GM21360 (cell line): ENCODE results near the gene MAP3K5.
A peak's percentile ranks its signal among the peaks of the same experiment; 100 is the strongest.
"Not testable (repeated sequence)": the region's sequence is repeated elsewhere in the genome, so short reads cannot be mapped to it uniquely, and the experiment has no call there.

ENCODE experiments used
- ATAC-seq: cut with Tn5 transposase; IDR thresholded peaks from one replicate; pipeline ENCODE4 v1.9.1; 2021; ENCODE audit warnings: mild to moderate bottlenecking, moderate library complexity; ENCODE audit not compliant: unreplicated experiment

The MAP3K5 gene

DNA sequence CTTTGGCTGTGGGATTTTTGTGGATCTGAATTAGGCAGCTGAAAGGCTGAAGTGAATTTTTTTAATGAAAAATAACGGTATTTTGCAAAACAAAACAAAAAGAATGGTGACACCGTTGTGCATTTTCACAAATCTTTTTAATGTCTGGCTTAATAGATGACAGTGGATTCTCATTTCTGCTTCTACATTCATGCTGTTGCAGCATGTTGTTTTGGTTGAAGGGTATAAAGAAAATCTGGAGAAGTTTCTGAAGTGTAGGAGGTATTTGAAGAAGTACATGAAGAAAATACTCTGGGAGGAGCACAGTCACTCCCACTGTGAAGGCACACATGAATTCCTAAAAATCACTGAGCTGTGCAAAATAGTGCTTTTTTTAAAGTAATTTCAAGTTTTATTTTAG, 3.1 kb upstream of the MAP3K5 start:
- no peak for ATAC-seq

DNA sequence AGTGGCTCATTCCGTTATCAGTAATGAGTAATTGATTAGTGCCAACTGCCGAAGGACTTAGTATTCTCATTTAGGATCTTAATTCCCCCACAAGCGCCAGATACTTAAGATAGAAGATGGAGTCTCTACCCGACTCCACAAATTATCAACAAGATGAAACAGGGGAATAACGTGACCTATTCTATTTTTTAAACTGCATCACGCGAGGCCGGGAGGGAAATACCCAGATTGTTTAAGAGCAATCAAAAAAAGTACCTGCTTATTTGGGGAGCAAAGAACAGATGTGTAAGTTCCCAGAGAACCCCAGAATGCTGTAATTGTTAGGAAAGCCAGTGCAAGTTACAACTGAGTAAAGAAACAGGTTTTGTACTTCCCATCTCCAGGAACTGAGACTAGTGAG, 1.1 kb upstream of the MAP3K5 start:
- ATAC-seq: no peak

DNA sequence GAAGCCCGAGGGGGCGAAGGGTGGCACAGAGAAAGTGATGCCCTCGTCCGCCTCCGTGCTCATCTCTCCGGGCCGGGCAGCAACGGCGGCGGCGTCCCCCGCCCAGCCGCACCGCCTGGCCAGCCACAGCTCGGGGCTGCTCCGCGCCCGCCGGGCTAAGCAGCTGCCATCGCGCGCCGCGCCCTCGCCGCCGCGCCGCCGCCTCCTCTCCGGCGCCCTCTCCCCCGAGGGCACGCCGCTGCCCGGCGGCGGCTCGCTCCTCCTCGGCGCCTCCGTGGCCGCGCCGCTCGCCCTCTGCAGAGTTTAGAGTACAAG, 225 bp downstream of the MAP3K5 start:
- no peak for ATAC-seq

DNA sequence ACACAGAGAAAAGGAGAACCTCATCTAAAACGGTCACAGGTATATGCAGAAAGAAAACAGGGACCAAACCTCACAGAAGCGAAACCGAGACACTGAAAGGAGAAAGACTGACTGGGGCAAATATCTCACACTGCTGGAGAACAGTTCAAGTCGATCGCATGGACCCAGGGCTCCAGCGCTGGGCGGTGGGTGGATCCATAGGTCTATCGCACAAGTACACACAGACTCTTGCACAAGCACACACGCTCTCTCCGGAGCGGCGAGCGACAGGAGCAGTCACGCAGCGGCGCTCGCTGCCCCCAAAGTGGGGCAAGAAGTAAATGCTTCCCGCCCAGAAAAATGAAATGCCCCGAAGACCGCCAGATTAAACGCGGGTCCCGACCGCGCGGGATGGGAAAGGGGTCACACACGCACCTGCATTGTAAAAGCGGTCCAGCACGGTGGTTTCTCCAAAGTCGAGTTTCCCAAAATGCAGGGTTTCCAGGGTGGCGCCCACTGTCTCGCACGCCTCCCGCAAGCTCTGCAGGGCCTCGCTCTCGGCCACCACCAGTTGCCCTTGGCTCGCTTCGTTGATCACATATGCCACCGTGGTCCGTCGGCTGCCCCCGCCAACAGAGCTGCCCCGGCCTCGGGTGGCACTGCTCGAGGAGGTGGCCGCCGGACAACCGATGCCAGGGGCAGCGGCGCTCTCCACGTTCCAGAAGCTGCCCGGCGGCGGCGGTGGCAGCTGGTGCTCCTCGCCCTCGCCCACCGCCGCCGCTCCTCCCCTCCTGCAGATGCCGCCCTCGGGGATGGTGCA, 782 bp downstream of the MAP3K5 start:
- peak; percentile 35 for ATAC-seq

DNA sequence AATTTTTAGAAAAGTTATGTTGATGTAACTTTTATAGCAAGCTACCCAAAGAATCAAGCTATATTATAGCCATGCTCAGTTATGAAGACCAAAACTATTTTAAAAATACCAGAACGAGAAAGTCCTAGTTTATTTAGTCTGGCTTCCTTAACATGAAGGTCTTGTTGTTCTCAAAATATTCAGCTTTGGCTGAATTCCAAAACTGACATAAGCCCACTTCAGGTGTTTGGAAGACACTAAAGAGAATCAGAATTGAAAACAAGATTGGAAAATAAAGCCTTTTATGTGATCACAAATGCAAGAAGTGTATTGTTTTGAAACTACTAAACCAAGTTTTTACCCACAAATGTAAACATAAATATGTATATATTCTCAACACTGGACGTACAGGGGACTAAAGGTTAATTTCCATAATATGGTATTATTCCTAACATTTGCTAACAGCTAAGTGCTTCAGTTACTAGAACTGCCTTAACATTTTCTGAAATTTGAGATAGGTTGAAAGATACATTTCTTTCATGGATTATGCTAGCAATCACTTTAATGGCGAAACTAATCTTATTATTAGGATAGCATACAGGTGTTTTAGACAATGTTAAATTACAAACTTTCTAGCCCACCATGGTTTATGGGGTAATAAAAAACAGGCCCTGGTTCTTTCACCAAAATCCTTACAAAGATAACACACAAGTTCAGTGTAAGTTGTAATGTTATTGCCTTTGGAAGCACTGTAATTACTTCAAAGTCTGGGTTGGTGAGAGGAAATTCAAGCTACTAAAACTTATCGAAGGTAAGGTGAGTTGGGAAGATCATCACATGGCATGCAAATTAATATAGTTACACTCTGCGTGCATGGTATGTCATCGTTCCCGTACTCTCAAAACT, 1.6 kb downstream of the MAP3K5 start:
- ATAC-seq: no peak

GRCh38 chr6:136789440-136789839, 2.8 kb downstream of the MAP3K5 start:
- not testable (repeated sequence) for ATAC-seq

DNA sequence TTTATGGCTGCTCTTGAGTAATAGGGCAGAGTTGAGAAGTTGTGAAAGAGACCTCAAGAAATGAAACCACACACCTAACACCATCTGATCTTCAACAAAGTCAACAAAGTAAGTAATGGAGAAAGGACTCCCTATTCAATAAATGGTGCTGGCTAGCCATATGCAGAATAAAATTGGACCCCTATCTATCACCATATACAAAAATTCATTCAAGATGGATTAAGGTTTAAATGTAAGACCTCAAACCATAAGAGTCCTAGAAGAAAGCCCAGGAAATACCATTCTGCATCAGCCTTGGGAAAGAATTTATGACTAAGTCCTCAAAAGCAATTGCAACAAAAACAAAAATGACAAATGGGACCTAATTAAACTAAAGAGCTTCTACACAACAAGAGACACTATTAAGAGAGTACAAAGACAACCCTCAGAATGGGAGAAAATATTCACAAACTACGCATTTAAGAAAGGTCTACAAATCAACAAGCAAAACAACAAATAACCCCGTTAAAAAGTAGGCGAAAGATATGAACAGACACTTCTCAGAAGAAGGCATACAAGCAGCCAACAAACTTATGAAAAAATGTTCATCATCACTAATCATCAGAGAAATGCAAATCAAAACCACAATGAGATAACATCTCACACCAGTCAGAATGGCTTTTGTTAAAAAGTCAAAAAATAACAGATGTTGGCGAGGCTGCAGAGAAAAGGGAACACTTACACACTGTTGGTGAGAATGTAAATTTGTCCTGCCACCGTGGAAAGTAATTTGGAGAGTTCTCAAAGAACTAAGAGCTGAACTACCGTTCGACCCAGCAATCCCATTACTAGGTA, 4.0 kb downstream of the MAP3K5 start:
- no peak for ATAC-seq

- ATAC-seq: no peak
Observed at GRCh38 chr6:136787726-136788068, 4.6 kb downstream of the MAP3K5 start.

DNA sequence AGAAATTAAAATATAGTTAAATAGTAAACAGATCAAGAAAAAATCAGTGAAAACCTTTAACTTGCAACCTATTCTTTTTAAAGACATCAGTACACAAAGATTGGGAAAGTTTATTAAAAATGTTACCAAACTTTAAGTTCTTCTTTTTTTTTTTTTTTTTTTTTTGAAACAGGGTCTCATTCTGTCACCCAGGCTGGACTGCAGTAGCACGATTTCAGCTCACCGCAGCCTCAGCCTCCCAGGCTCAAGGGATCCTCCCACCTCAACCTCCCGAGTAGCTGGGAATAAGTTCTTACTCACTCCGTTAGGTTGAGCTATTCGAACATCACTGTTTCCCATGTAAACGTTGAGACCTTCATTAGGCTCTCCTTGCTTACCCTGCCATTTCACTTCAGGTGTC, 5.6 kb downstream of the MAP3K5 start:
- ATAC-seq: no peak

DNA sequence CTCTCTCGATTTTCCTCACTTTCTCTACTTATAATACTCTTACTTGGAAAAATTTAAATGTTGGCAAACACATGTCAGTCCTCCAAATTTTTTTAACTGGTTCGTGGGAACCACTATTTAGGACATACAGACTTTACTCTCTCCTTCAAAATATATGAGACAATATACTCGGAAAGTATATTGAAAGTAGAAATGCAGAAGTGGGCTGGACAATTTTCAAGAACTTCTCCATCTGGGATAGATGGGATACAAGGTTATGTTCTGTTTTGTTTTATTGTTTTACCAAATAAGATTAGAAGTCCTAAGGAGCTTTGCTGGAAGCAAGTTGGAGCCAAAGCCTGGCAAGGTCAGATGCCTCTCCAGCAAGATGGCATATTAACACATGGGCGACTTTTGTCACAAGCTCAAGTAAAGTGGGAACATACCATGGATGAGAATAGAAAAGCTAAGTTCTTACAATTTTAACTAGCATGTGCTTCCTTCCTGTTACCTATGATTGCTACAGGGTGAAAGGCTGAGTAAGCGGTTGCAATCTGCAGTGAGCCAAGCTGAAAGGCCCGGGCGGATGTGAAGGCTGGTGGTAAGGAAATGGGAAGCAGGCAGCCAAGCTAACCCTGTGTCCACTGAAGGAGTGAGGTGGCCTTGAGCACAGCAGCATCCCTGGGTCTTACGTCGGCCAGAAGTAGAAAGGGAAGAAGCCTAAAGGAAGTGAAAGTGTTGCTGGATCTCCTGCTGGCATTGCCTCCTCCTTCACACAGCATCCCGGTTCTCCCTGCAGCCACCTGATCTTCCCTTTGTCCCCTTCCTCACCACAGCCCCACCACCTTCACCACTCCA, 7.1 kb downstream of the MAP3K5 start:
- ATAC-seq: no peak

DNA sequence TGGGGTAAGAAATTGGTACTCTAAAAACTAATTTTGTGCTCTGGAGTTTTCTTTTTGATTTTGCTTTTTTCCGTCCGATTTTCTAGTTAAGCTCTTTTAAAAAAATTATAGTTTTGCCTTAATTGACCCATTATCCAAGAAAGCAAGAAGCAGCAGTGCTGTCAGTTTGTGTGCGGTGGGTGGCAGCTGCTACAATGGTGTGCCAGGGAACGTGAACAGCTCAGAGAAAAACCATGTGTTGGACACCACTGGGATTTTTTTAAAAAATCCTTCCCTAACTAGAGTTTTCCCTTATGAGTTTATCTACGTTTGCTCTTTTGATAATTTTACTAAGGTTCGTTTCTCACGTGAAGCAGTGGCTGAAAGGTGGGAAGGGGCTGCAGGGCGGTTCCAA, 8.0 kb downstream of the MAP3K5 start:
- ATAC-seq: no peak

GRCh38 chr6:136783495-136784270, 8.6 kb downstream of the MAP3K5 start:
- peak; percentile 65 for ATAC-seq

GRCh38 chr6:136783021-136783420, 9.3 kb downstream of the MAP3K5 start:
- ATAC-seq: no peak

GRCh38 chr6:136782021-136782770, 10.1 kb downstream of the MAP3K5 start:
- ATAC-seq: no peak

DNA sequence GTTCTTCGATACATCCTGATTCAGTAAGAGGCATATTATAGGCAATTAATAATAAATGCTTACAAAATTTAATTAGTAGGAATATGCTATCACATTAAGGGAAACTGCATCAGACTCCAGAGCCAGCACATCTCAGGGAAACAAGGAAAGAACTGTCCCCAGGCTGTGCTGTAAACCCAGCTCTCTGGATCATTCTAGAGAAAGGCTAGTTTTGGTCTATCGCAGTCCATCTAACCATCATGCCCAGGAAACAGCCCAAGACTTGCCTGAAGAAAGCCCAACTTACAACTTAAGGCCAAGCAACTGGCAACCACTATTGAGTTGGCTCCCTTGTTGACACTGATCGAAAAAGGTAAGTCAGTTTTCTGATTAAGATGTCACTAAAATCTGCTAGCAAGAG, 11.3 kb downstream of the MAP3K5 start:
- no peak for ATAC-seq

- no peak for ATAC-seq
Observed at GRCh38 chr6:136779682-136780081, 12.6 kb downstream of the MAP3K5 start.

DNA sequence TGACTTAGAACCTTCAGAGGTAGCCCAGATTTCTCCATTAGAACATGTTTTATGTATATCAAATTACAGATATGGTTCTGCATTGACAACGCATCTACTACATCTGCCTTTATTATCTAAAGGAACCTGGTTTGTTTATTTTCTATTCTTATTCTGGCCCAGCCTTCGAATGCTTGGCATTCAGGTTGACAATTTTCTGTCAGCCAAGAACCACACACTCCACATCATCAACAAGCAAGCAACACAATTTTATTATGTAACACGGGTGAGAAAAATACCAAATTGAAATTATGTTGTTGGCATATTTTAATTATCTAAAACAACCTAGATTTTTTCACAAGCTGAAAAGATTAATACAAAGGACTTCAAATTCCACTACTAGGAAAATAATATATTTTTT, 14.6 kb downstream of the MAP3K5 start:
- no peak for ATAC-seq

GRCh38 chr6:136775548-136775947, 16.7 kb downstream of the MAP3K5 start:
- ATAC-seq: no peak

DNA sequence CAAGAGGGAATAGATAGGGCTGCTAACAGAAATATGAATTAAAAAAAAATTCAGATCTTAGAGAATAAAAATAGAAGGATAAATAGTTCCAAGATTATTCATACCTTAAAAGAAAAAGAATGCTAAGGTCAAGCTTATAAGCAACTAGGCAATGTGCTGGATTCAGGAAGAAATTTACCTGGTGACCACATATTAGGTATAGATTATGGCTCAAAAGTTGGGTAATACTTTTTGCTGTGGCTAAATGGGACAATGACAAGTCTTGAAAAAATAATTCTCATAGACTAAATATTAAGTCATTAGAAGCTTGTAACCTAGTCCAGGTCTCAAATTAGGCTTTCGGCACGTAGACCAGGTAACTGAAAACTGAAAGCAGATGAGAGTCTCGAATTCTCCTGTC, 17.2 kb downstream of the MAP3K5 start:
- ATAC-seq: no peak
